Measurements from ENCODE around the gene CHD2. TPM values are rescaled to one million over a fixed set of nuclear protein-coding genes. Genes with fewer than 3 reads are reported as not detected.

Gene CHD2
- total and polyA plus RNA-seq, 4 donors = 39.4 to 547 (median 76.3) TPM

DNA sequence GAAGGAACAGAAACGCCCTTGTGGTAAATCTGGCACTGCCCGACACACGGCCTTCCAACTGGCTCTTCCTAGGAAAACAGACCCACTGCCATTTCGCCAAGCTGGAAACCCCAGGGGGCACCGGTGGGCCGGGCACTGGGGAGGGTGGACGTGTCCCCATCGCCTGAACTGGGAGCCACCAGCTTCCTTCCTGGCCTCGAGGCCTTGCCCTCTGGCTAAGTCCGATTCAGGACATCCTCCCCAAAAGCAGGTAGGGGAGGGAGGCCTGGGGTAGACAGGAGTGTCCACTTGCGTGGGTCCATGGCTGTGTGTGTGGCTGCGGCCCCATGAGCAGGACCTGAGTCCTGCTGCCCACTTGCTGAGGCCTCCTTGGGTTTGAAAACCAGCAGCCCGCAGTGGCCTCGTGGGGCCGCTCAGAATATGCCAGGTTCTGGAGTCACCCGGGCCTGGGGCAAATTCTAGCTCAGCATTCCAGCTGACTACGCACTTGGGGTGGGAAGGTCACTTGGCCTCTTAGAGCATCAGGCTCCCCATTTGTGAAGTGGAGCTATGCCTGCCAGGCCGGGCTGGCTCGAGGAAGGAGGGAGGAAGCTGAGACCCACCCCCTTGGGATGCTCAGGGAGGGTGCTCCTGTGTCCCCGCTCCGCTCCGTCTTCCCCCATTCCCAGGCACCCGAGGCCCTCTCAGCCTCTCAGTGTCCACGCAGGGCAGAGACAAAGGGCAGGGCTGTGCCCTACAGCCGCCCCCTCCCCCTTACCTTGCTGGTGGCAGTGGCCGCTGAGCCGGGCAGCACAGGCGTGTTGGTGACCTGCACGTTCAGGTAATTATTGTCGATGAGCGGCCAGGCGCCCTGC is 151.3 kb downstream of the CHD2 start:
- H3K9me3 ChIP-seq (ENCODE audit: control insufficient read depth in 4 of 4, insufficient read depth in 3 of 4, low read length in 3 of 4) = peaks cover 0 to 1% (median 0%) of the 10 kb centered on the region in 4 donors
- H3K9ac ChIP-seq (ENCODE audit: insufficient read depth in 1 of 2, low read length in 2 of 2) = no peak overlapping the region
- H3K4me1 ChIP-seq (ENCODE audit: control insufficient read depth in 5 of 5, insufficient read depth in 5 of 5, low read length in 5 of 5) = peaks cover 0 to 9% (median 4%) of the 10 kb centered on the region in 5 donors
- H3K27me3 ChIP-seq (ENCODE audit: control insufficient read depth in 3 of 3, insufficient read depth in 3 of 3, low read length in 2 of 3) = no peaks in the 10 kb centered on the region
- no peak for DNase-seq
- WGBS, 2 donors = 86 to 87% methylated on average over 30 to 32 of the region's 32 CpGs
- H3K36me3 ChIP-seq (ENCODE audit: control insufficient read depth in 4 of 4, insufficient read depth in 4 of 4, low read length in 4 of 4) = peaks cover 0 to 18% (median 3%) of the 10 kb centered on the region in 4 donors
- TF ChIP-seq, protein P1, sequence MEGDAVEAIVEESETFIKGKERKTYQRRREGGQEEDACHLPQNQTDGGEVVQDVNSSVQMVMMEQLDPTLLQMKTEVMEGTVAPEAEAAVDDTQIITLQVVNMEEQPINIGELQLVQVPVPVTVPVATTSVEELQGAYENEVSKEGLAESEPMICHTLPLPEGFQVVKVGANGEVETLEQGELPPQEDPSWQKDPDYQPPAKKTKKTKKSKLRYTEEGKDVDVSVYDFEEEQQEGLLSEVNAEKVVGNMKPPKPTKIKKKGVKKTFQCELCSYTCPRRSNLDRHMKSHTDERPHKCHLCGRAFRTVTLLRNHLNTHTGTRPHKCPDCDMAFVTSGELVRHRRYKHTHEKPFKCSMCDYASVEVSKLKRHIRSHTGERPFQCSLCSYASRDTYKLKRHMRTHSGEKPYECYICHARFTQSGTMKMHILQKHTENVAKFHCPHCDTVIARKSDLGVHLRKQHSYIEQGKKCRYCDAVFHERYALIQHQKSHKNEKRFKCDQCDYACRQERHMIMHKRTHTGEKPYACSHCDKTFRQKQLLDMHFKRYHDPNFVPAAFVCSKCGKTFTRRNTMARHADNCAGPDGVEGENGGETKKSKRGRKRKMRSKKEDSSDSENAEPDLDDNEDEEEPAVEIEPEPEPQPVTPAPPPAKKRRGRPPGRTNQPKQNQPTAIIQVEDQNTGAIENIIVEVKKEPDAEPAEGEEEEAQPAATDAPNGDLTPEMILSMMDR (IDR thresholded peaks at IDR 0.05; ENCODE audit: control extremely low read depth, extremely low read depth) = no peak
- ATAC-seq (ENCODE audit: insufficient read depth, low FRiP score) = no peak
- H3K4me3 ChIP-seq = no peak overlapping the region
- H3K27ac ChIP-seq (ENCODE audit: low read depth in 1 of 2, low read length in 1 of 2) = no peak overlapping the region

DNA sequence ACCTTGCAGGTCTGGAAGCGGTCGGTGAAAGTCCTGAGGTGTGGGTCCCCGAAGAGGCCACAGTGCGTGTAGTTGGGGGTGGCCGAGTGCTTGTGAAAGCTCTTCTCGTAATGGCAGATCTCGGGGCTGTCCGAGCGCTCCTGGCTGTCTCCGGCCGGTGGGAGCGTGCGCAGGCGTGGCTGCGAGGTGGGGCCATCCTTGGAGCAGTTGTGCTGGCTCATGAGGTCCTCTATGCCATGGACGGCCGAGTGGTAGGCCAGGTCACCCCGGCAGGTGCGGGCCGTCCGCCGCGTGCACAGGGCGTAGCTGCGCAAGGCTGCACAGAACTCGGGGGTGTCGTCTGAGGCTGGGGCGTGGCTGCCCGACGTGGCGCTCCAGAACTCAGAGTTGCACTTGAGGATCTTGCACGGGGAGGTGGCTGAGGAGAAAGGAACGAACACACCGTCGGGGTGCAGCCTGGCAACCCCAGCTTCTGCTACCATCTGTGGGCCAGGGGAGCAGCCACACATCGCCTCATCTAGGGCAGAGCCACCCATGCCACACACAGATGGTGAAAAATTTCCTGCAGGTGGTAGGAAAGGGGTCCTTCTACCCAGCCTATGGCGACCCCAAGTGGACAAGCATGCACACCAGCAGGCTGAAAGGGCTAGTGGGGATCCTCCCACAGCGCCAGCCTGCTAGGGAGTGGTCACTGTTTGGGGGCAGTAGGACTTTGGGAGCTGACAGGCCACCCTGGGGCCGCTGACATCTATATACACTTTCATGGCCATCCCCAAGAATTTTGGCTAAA is 152.2 kb downstream of the CHD2 start:
- H3K4me1 ChIP-seq (ENCODE audit: control insufficient read depth in 5 of 5, insufficient read depth in 5 of 5, low read length in 5 of 5) = peaks cover 0 to 9% (median 4%) of the 10 kb centered on the region in 5 donors
- DNase-seq = no peak
- H3K36me3 ChIP-seq (ENCODE audit: control insufficient read depth in 4 of 4, insufficient read depth in 4 of 4, low read length in 4 of 4) = peaks cover 0 to 10% (median 2%) of the 10 kb centered on the region in 4 donors

DNA sequence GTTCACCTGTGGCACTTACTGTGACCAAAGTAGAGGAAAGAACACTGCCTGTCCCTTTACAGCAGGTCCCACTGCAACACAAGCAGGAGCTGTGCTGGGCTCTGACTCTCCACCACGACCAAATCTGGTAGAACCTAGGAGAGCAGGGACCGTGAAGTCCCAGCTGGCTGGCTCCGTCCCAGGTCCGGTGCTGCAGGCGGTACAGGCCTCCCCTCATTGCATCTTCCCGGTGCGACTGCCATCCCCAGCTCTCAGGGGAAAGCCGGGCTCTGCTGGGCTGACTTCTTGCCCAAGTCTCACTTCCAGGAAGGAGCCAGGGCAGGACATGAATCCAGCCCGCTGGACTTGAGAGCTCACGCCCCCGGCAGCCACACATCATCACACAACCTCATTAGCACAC is 155.1 kb downstream of the CHD2 start:
- H3K27me3 ChIP-seq (ENCODE audit: control insufficient read depth in 3 of 3, insufficient read depth in 3 of 3, low read length in 2 of 3) = no peaks in the 10 kb centered on the region
- H3K4me3 ChIP-seq = no peak overlapping the region
- ATAC-seq (ENCODE audit: insufficient read depth, low FRiP score) = no peak
- no peak overlapping the region for H3K9ac ChIP-seq (ENCODE audit: insufficient read depth in 1 of 2, low read length in 2 of 2)
- TF ChIP-seq, protein P1 (IDR thresholded peaks at IDR 0.05; ENCODE audit: control extremely low read depth, extremely low read depth) = no peak
- no peak overlapping the region for H3K27ac ChIP-seq (ENCODE audit: low read depth in 1 of 2, low read length in 1 of 2)
- peaks cover 0 to 5% (median 2%) of the 10 kb centered on the region in 5 donors for H3K4me1 ChIP-seq (ENCODE audit: control insufficient read depth in 5 of 5, insufficient read depth in 5 of 5, low read length in 5 of 5)
- DNase-seq = no peak
- peaks cover 0 to 4% (median 0%) of the 10 kb centered on the region in 4 donors for H3K36me3 ChIP-seq (ENCODE audit: control insufficient read depth in 4 of 4, insufficient read depth in 4 of 4, low read length in 4 of 4)
- no peaks in the 10 kb centered on the region for H3K9me3 ChIP-seq (ENCODE audit: control insufficient read depth in 4 of 4, insufficient read depth in 3 of 4, low read length in 3 of 4)
- 88 to 92% methylated on average over 11 of the region's 11 CpGs for WGBS, 2 donors

More for the DNA sequence above, 152.2 kb downstream of the CHD2 start:
- Histone ChIP-seq H3K9me3 (ENCODE audit: control insufficient read depth in 4 of 4, insufficient read depth in 3 of 4, low read length in 3 of 4) (no peaks in the 10 kb centered on the region), H3K9ac (ENCODE audit: insufficient read depth in 1 of 2, low read length in 2 of 2) (no peak overlapping the region), H3K27ac (ENCODE audit: low read depth in 1 of 2, low read length in 1 of 2) (no peak overlapping the region), H3K4me3 (no peak overlapping the region), H3K27me3 (ENCODE audit: control insufficient read depth in 3 of 3, insufficient read depth in 3 of 3, low read length in 2 of 3) (no peaks in the 10 kb centered on the region)
- 84 to 90% methylated on average over 39 of the region's 39 CpGs for WGBS, 2 donors
- no peak for ATAC-seq (ENCODE audit: insufficient read depth, low FRiP score)
- TF ChIP-seq, protein P1 (IDR thresholded peaks at IDR 0.05; ENCODE audit: control extremely low read depth, extremely low read depth) = no peak
